K562 (cell line): Measurements from ENCODE around the gene FGF10.

Experiments
- EHMT2 ChIP-seq: fragments of 450-650 bp; IDR thresholded peaks from 2 replicates; pipeline ENCODE4 v1.6.1; 2018; ENCODE audit warnings: antibody characterized with exemption
- NFIC ChIP-seq: fragments of 450-650 bp; IDR thresholded peaks from 2 replicates; pipeline ENCODE4 v1.6.1; 2017; ENCODE audit warnings: mild to moderate bottlenecking, inconsistent platforms
- SP2 ChIP-seq: IDR thresholded peaks from 2 replicates; pipeline ENCODE4 v1.6.1; 2011; ENCODE audit warnings: mild to moderate bottlenecking, low read depth, low read length, moderate library complexity; ENCODE audit not compliant: poor library complexity, severe bottlenecking; ENCODE audit errors: extremely low read depth

DNA sequence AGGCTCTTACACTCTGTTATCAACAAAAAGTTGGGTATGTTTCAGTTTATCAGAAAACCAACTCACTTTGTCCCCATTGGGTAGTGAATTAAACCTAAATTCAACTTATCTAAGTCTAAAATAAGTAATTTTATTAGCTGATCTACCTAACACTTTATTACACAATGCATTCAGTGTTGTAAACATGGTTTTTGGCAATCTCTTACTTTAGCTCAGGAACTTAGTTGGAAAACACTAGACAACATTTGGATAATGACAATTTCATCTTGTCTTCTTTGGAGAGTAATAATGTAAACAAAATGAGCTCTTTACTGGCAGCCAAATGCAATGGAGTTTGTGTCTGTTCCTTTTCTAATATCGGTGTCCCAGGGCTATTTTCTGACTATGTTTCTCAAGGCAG, 33.0 kb downstream of the FGF10 start:
- TF ChIP-seq EHMT2, result no peak
- no peak for TF ChIP-seq NFIC
- no peak for TF ChIP-seq SP2
